ENCODE data around the gene SNCAIP.
A peak's percentile ranks its signal among the peaks of the same experiment; 100 is the strongest.

The SNCAIP gene

GRCh38 chr5:122311961-122312590, at the start of gene SNCAIP:
Gene SNCAIP (plus strand): TSS chr5:122312237. CDS start chr5:122391135, 78,898 bp downstream.
- peak; percentile 47 for DNase-seq

GRCh38 chr5:122263352-122264030, 48.5 kb upstream of the SNCAIP start:
- peak; percentile 50 for DNase-seq

GRCh38 chr5:122264610-122265009, 47.4 kb upstream of the SNCAIP start:
- no peak for DNase-seq

DNA sequence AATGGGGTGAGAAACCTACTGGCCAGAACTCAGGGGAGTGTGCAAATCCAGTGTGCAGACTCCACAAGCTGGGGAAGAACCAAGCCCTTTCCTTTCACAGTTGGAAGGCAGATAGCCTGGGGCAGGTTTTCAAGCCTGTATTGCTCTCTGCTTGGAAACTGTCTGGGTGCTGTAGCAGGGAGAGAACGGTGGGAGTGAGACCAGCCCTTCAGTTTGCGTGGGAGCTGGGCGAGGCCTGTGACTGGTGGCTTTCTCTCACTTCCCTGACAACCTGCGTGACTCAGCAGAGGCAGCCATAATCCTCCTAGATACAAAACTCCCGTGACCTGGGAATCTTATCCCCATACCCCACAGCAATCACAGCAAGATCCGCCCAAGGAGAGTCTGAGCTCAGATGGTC, 44.9 kb upstream of the SNCAIP start:
- DNase-seq = no peak

DNA sequence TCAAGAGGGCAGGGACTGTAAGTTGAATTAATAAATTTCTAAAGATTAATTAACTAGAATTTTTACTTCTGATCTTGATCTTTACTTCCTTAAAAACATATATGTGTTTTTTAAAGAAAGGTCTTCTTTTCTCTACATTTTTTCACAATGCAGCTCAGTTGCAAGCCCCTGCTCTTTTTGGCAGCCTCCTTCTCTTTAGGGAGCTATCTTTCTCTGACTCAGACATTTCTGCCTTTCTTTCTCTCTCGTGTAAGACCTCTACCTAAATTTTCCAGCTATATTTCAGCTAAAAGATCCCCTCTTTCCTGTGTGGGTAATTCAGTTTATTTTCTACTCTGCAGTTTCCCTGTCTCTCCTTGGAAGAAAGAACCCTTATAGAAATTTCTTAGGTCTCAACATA, 38.3 kb upstream of the SNCAIP start:
- no peak for DNase-seq

DNA sequence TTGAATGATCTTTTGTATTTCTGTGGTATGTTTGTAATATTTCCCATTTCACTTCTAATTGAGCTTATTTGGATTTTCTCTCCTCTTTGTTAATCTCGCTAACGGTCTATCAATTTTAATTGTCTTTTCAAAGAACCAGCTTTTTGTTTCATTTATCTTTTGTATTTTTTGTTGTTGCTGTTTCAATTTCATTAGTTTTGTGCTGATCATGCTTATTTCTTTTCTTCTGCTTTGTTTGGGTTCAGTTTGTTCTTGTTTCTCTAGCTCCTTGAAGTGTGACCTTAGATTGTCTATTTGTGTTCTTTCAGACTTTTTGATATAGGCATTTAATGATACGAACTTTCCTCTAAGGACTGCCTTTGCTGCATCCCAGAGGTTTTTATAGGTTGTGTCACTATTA, 28.4 kb upstream of the SNCAIP start:
- DNase-seq = no peak

- DNase-seq = no peak
These were observed 25.5 kb upstream of the SNCAIP start for GRCh38 chr5:122286541-122286940.

- no peak for DNase-seq
These were observed 24.9 kb upstream of the SNCAIP start for GRCh38 chr5:122287101-122287500.

DNA sequence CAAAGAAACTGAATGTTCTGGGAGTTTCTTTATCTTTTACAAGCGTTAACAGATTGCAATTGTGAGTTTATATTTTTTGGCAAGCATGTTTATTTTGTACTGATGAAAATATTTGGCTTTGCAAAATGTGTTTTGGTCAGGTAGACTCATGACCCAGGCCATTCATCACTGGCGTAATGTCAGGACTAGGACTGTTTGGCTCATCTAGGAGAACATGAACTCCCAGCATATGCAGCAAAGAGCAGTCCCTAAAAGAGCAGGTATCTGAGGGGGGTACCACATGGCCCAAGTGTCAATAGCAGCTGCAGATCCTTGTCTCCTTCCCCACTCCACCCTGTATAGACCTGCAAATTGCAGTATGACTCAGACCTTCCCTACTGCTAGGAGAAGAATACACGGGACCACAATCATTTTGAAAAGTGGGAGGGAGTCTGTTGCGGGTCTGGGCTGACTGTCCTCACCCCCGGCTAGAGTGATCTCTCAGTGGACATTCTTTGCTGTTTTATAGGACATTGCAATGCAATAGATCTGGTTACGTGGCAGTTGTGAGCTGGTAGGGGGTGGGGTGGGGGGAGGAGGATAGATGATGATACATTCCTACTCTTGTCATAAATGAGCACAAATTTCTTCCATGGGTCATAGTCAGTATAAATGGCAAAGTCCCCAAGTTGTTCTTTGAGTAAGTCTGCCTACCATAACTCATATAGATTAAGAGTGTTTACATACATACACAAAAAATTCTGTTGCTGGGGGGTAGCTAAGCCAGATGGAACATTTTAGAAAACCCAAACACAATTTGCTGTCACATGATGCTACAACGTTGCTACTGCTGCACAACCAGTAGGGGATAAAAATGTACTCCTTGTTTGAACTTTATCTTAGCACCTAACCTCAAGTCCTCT, 20.8 kb upstream of the SNCAIP start:
- peak; percentile 49 for DNase-seq

DNA sequence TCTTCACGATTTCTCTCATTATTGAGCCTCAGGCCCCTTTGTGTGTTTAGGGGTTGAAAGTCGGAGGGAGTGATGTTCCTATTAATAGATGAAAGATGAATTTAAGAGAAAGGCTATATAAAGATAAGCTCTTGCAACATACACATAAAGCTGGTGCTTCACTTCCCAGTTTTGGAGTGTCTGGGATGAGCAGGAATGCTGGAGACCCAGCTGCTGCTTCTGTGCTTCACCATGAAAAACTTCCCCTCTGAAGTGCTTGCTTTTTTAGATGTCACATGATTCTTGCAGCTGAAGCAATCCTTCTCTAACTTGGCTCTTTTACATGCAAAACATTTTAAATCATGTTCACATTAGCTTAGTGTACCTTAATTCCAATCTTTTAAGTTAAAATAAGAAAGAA, 19.7 kb upstream of the SNCAIP start:
- DNase-seq = peak; percentile 42

DNA sequence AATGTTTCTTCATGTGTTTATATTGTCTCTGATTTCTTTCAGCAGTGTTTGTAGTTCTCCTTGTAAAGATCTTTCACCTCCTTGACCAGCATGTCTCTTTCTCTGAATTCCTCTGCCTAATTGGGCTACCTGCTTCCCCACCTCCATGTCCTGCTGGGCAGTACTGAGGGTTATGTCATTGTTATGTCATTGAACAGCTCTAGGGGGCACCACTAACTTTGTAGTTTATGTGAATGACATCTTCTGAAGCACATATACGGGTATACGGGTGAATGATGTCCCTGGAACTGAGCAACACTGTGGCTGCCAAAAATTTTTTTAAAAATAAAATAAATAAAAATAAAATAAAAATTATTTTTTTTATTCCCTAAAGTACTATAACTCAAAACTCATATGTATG, 16.9 kb upstream of the SNCAIP start:
- no peak for DNase-seq

DNA sequence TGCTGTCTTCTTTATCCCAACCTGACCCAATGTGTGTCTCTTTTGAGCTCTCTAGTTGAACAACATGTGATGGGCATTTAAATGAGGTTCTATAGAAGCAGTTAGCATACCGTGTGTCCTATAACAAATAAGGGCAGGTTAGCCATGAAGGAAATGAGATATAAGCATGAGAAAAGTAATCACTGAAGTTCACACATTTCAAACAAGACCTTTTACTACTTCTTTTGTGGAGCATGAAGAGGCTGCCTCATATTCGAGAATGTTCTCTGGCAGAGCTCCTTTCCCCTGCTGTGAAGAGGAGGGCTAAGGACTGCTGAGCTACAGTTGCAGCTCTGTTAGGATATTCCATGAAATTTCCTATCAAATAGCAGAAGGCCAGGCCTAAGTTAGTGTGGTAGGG, 15.2 kb upstream of the SNCAIP start:
- DNase-seq = no peak

- no peak for DNase-seq
These were observed 14.3 kb upstream of the SNCAIP start for GRCh38 chr5:122297587-122298298.

- no peak for DNase-seq
These were observed 11.7 kb upstream of the SNCAIP start for GRCh38 chr5:122300374-122300773.

GRCh38 chr5:122301016-122301415, 11.0 kb upstream of the SNCAIP start:
- DNase-seq = no peak

GRCh38 chr5:122304471-122305215, 7.4 kb upstream of the SNCAIP start:
- no peak for DNase-seq

DNA sequence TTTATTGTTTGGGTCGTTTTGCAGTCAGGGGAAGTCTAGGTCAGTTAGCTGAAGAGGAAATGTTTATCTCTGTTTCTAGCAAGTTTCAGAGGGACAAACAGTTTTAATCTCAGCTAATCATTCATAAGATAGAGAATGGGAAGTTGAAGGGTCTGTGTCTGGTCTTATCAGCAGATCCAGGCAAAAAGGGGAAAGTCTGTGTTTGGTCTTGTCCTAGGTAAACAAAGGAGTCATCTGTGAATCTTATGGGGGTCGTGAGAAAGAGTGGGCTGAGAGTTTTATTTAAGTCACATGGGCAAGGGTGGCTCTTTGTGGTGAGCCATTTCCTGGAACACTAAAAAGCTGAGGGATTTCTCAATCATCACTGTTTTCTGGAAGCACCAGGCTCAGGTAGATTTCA, 5.6 kb upstream of the SNCAIP start:
- DNase-seq = no peak

DNA sequence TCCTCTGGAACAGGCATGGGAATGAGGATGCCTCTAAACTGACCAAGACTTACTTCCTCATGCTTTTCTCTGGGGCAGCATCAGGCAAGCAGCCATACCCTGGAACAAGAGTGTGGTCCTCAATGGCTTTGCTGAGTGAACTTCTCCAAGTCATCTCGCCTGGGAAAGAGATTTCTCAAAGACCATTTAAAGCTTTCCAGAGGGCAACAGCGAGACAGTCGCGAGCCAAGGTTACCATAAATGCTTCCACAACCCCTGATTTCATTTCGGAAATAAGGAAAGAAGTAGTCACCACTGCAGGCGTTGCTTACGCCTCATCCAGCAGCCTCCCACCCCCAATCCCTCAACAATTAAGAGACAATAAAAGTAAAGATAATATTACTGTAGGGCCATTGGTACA, 1.1 kb upstream of the SNCAIP start:
- no peak for DNase-seq

DNA sequence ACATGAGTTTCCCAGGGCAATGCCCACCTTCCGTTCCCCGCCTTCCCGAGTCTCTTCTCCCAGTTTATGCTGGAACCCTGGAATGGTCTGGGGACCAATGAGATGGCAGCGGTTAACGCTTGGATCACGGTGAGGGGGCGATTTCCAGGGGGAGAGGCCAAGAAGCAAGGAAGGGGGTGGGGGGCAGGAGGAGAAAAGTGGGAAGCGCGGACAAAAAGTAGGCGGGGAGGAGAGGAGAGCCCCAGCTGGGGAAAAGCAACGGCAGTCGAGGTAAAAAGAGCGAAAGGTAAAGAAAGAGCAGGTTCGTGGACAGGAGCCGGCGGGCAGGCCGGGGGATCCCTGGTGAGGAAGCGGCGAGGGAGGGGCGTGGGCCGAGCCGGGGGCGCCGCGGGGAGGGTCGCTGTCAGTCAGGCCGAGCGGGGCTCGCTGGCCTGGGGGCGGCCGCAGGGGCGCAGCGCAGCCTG, 508 bp upstream of the SNCAIP start:
- peak; percentile 24 for DNase-seq

- DNase-seq = peak; percentile 30
These were observed 762 bp downstream of the SNCAIP start for GRCh38 chr5:122312591-122313406.

- DNase-seq = no peak
These were observed 2.0 kb downstream of the SNCAIP start for GRCh38 chr5:122314036-122314435.
